SK-MEL-5 (cell line): ENCODE measurements around the gene GRIA4. TPM values are rescaled to one million over a fixed set of nuclear protein-coding genes. Genes with fewer than 3 reads are reported as not detected.

Experiments used
- small RNA-seq, 2 experiments: library from RNA; depleted of rRNA; stranded (forward); fragments of <200 nt; gene quantifications; one replicate each; pipeline ENCODE3, GENCODE V24; 2014
- total RNA-seq: library from RNA; depleted of rRNA; stranded (reverse); fragments of >200 nt; shearing (Covaris generic); gene quantifications from 2 replicates; pipeline ENCODE4 v1.2.3, GENCODE V29; 2014

Gene GRIA4
- total RNA-seq, 1 experiment from 2014 or later: 0.48 TPM

Small RNA genes within 50 kb of the gene (small RNA-seq; reads per million reads assigned to genes)
- gene RNU4-55P (0 reads per million in 2 experiments), gene RNU6-277P (0 reads per million in 2 experiments)
